Measurements from ENCODE around the gene IRAG1. TPM values are rescaled to one million over a fixed set of nuclear protein-coding genes. Genes with fewer than 3 reads are reported as not detected.
A peak's percentile ranks its signal among the peaks of the same experiment; 100 is the strongest.

The IRAG1 gene
- total RNA-seq, 1 experiment from 2014 or later, result 0.27 TPM

GRCh38 chr11:10669258-10670033 is 24.1 kb downstream of the IRAG1 start:
- DNase-seq (ENCODE audit: low spot score), result peak; percentile 51

GRCh38 chr11:10667521-10667885 is 26.1 kb downstream of the IRAG1 start:
- DNase-seq (ENCODE audit: low spot score), result peak; percentile 75

GRCh38 chr11:10666556-10667520 is 26.7 kb downstream of the IRAG1 start:
- peak; percentile 60 for DNase-seq (ENCODE audit: low spot score)

GRCh38 chr11:10664496-10664895 is 29.1 kb downstream of the IRAG1 start:
- no peak for DNase-seq (ENCODE audit: low spot score)

GRCh38 chr11:10663990-10664389 is 29.6 kb downstream of the IRAG1 start:
- DNase-seq (ENCODE audit: low spot score), result no peak

GRCh38 chr11:10663365-10663764 is 30.2 kb downstream of the IRAG1 start:
- DNase-seq (ENCODE audit: low spot score), result no peak

- DNase-seq (ENCODE audit: low spot score), result no peak
Measured at GRCh38 chr11:10660323-10660722, 33.2 kb downstream of the IRAG1 start.

- DNase-seq (ENCODE audit: low spot score), result peak; percentile 75
Measured at GRCh38 chr11:10659339-10660216, 34.0 kb downstream of the IRAG1 start.

- DNase-seq (ENCODE audit: low spot score), result no peak
Measured at GRCh38 chr11:10658621-10659338, 34.8 kb downstream of the IRAG1 start.

- peak; percentile 38 for DNase-seq (ENCODE audit: low spot score)
Measured at GRCh38 chr11:10657308-10658271, 36.0 kb downstream of the IRAG1 start.

GRCh38 chr11:10655943-10656576 is 37.5 kb downstream of the IRAG1 start:
- DNase-seq (ENCODE audit: low spot score), result no peak

GRCh38 chr11:10655227-10655626 is 38.3 kb downstream of the IRAG1 start:
- no peak for DNase-seq (ENCODE audit: low spot score)

- no peak for DNase-seq (ENCODE audit: low spot score)
Measured at GRCh38 chr11:10654811-10655150, 38.8 kb downstream of the IRAG1 start.

- peak; percentile 75 for DNase-seq (ENCODE audit: low spot score)
Measured at GRCh38 chr11:10653946-10654810, 39.4 kb downstream of the IRAG1 start.

GRCh38 chr11:10653261-10653660 is 40.3 kb downstream of the IRAG1 start:
- no peak for DNase-seq (ENCODE audit: low spot score)

- peak; percentile 47 for DNase-seq (ENCODE audit: low spot score)
Measured at GRCh38 chr11:10651656-10652361, 41.7 kb downstream of the IRAG1 start.

- DNase-seq (ENCODE audit: low spot score), result no peak
Measured at GRCh38 chr11:10650630-10651029, 42.9 kb downstream of the IRAG1 start.

- DNase-seq (ENCODE audit: low spot score), result no peak
Measured at GRCh38 chr11:10650166-10650565, 43.4 kb downstream of the IRAG1 start.
